Measurements from ENCODE around the gene FPR2.

GRCh38 chr19:51740356-51740755 is 20.6 kb upstream of the FPR2 start:
- no peak for TF ChIP-seq FOXP2 (optimal IDR thresholded peaks at IDR 0.05; ENCODE audit: control extremely low read depth, extremely low read length, insufficient read depth)
- TF ChIP-seq EZH2 (IDR thresholded peaks at IDR 0.05): no peak
